ENCODE results near the gene PAPOLA.

The PAPOLA gene

DNA sequence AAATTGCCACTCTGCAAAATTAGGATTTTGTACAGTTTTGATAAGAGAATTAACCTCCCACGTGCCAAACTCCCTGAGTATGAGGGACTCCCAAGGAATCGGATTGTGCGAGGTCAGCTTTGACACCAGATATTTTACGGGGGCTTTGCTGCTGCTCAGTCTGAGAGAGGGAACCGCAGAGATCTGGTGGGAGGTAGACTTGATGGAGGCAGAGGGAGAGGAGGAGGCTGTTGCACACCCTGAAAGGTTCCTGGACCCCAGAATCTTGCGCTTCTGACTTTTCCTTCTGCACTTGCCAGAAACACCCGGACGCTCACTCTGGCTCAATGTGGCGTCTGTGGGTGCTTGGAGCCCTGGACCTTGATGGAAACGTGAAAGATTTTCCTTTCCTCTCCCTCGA lies 83.9 kb downstream of the PAPOLA start:
- no peak for DNase-seq (ENCODE audit: low read depth in 2 of 2)

GRCh38 chr14:96586921-96587822 lies 85.0 kb downstream of the PAPOLA start:
- DNase-seq (ENCODE audit: low read depth in 2 of 2), result no peak

GRCh38 chr14:96587823-96588385 lies 85.7 kb downstream of the PAPOLA start:
- DNase-seq (ENCODE audit: low read depth in 2 of 2), result no peak

GRCh38 chr14:96588410-96589257 lies 86.5 kb downstream of the PAPOLA start:
- no peak for DNase-seq (ENCODE audit: low read depth in 2 of 2)

DNA sequence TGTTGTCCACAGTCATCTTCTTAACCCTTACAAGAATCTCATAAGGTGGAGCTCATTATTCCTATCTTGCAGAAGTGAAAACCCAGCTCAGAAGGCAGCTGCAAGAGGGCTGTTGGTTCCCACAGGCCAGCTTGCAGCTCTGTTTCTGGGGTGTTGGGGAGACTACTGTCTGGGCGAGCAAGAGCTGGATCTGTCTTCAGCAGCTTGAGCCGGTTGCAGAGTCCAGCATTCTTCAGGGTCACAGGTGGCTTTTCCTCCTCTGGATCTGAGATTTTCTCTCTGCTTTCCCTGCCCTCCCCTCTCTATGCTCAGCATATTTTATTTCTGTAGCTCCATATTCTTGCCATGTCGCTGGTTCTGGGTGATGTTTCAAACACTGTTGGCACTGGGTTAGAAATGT lies 87.4 kb downstream of the PAPOLA start:
- DNase-seq (ENCODE audit: low read depth in 2 of 2), result no peak

- no peak for DNase-seq (ENCODE audit: low read depth in 2 of 2)
These were observed 88.1 kb downstream of the PAPOLA start for GRCh38 chr14:96590190-96590864.

DNA sequence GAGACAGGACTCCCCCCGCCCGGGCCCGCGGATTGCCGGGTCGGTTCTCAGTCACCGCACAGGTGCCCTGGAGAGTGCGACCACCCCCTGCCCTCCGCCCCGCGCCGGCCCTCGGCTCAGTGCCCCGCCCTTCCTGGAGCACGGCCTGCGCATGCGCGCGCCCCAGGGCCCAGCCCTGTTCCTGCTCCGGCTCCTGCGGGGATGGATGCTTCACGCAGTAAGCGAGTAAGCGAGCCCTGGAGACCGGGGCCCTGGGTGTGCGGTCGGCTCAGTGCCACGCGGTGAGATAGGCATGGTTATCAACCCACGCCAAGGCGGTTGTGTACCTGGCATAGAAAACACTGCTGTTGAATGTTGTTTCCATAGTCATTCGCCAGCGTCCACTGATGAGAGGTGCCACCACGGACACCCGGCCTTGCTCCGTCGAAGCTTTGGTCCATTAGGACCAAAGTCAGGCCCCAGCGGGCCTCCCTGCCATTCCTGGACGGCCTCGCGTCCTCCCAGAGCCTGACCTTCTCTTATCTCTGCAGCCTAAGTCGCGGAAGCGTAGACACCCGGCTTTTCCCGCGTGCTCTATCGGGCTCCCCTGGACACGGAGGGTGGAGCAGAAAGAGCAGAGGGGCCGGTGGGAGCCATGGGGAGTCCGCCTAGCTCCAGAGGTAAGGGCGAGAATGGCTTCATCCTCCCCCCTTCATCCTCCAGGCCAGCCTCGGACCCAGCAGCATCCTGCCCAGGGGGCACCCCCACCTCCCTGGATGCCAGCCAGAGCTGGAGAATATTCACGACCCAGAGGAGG lies 90.6 kb downstream of the PAPOLA start:
- DNase-seq (ENCODE audit: low read depth in 2 of 2), result peak; percentile 36 to 68

DNA sequence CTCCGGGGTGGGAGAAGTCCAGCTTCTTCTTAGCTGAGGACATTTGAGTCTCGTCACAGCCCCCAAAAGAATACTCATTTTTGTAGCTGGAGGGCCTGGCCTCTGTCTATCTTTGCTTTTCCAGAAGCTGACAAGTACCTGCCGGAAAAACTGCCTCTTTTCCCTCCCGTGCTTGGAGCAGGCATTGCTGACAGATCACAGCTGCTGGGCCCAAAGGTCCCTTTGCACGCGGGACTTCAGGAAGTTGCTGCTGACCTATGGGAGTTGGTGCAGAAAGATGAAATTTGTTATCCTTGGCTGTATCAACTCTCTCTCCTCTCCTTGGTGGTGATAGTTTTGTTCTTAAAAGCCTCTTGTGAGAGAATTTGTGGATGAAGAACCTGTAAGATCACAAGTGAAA lies 92.8 kb downstream of the PAPOLA start:
- no peak for DNase-seq (ENCODE audit: low read depth in 2 of 2)

GRCh38 chr14:96597680-96598079 lies 95.5 kb downstream of the PAPOLA start:
- no peak for DNase-seq (ENCODE audit: low read depth in 2 of 2)

DNA sequence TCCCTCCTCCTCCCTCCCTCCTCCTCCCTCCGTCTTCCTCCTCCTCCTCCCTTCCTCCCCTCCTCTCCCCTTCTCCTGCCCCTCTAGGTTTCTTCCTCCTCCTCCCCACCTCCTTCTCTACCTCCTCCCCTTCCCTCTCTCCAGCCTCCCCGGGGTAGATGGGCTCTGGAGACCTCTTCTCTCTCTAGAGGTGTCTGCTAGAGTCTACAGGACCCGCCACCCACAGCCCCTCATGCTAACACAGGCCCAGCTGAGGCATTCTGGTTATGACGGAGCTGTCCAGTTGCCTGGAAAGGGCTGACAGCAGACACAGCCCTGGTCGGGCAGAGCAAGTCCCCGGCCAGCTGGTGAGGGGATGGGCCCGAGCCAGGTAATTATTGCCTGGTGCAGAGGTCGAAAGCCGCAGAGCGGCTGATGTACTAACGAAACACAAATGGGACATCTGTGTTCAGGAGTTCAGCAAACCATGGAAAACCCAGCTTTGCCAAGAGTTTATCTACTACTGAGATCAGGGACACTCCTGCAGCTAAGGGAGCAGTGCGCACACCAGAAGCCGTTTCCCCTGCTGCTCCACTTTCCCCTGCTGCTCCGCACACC lies 96.2 kb downstream of the PAPOLA start:
- DNase-seq (ENCODE audit: low read depth in 2 of 2), result no peak

DNA sequence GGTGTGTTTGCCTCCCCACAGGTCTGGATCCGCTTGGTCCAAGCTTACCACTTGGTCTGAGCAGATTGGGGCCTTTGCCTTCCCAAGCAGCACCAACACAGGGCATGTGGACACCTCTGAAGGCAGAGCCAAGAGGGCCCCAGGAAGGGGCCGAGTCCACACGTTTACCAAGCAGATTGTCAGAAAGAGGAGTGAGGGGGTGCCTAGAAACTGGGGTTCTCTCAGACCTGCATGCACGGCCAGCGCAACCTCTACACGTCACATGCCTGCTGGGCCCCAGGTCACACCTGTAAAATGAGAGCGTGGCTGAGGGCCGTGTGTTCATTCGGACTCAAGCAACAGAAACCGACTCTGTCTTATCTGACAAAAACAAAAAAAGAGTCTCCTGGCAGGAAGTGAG lies 96.9 kb downstream of the PAPOLA start:
- no peak for DNase-seq (ENCODE audit: low read depth in 2 of 2)

GRCh38 chr14:96602186-96602585 lies 100.0 kb downstream of the PAPOLA start:
- no peak for DNase-seq (ENCODE audit: low read depth in 2 of 2)

DNA sequence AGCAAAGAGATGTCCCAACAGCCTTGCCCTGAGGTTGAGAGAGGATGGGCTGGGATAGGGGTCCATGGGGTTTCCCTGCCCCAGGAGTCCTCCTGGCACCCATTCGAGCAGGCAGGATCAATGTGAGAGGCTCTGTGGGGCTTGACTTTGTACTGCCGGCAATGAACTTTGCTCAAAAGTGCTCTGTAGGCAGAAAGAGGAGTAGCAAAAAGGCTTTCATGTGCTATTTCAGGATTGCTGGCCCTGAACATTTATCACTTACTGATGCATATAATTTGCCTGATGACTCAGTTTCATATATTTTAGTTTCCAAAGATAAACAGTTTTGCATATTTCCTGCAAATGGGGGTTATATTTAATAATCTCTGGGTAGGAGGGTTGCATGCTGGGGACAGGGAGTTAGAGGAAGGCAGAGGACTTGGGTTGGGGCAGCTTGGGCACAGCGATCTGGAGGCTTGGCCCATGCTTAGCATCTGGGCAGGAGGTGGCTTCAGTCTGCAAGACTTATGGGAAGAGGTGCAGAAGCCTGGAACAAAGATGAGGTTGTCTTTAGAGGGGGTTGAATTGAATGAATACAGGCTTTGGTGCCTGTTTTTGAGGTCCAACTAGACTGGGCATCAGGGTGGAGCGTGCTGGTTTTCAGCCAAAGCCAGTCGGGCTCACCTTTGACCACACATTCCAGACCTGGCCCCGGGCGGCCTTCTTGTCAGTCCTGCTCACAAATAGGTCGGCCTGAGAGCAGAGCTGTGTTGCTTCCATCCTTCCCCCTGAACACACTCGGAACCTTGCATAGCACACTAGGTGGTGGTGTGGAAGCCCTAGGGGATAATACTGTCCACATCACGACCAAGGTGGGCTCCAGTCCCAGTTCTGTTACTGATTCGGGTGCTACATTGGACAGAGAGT lies 101.4 kb downstream of the PAPOLA start:
- no peak for DNase-seq (ENCODE audit: low read depth in 2 of 2)

- DNase-seq (ENCODE audit: low read depth in 2 of 2), result no peak
These were observed 112.3 kb downstream of the PAPOLA start for GRCh38 chr14:96614481-96614881.

DNA sequence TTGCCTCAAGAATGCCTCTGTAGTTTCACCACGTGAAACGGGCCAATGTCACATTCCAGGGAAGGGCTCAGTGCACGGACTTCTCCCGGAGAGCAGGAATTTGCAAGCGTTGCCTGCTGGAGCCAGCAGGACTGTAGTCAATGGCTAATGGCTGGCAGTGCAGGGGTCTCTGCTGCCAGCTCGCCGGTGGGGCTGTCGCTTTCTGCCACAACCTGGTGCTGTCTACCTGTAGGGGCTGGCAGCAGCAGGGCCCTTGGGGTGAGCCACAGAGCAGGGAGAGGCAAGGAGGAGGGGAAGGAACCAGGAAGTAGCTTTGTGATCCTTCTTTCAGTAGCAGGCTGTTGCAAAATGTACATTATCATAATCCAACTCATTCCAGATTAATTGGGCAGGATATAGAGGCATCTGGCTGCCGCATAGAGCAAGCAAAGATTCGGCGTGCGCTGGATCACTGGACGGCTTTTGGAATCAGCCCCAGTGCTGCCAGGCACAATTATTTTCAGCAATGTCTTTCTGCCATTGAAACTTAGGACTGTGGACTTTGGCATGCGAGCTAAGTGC lies 114.1 kb downstream of the PAPOLA start:
- no peak for DNase-seq (ENCODE audit: low read depth in 2 of 2)

Data from stimulated activated CD4-positive, alpha-beta T cell treated with anti-CD3 and anti-CD28 coated beads, Interleukin-15, amount 100 ng/mL, for 48 hours (primary cell).